Activated CD4-positive, alpha-beta T cell treated with anti-CD3 and anti-CD28 coated beads, Interleukin-2, amount 10 ng/mL, durations not matched to agents 24 days and 14 days (primary cell): ENCODE measurements around the gene PPP1R26. TPM values are rescaled to one million over a fixed set of nuclear protein-coding genes. Genes with fewer than 3 reads are reported as not detected.

Experiments used
- DNase-seq: peaks from one replicate; pipeline ENCODE4 v3.0.0; 2022
- H3K27ac Mint-ChIP-seq: one replicate; pipeline ENCODE4 v1.8.0; 2022; ENCODE audit warnings: mild to moderate bottlenecking, mixed read lengths
- H3K27me3 Mint-ChIP-seq: one replicate; pipeline ENCODE4 v1.8.0; 2022; ENCODE audit warnings: mixed read lengths
- H3K36me3 Mint-ChIP-seq: one replicate; pipeline ENCODE4 v1.8.0; 2022; ENCODE audit warnings: low read depth, mild to moderate bottlenecking, mixed read lengths
- H3K4me1 Mint-ChIP-seq: one replicate; pipeline ENCODE4 v1.8.0; 2021; ENCODE audit warnings: mixed read lengths
- H3K4me3 Mint-ChIP-seq: one replicate; pipeline ENCODE4 v1.8.0; 2022; ENCODE audit warnings: mild to moderate bottlenecking, moderate library complexity, mixed read lengths
- H3K9me3 Mint-ChIP-seq: one replicate; pipeline ENCODE4 v1.8.0; 2021; ENCODE audit warnings: mixed read lengths
- intact Hi-C: fragments of 100-400 bp; cut with micrococcal nuclease; formaldehyde crosslinking; loops from one replicate; pipeline ENCODE4 v1.15.1; 2023
- total RNA-seq: library from RNA; stranded (reverse); gene quantifications from 2 replicates; pipeline ENCODE4 v1.2.3, GENCODE V29; 2022

The PPP1R26 gene
- total RNA-seq, 1 donor from 2014 or later: 0.82 TPM

DNA sequence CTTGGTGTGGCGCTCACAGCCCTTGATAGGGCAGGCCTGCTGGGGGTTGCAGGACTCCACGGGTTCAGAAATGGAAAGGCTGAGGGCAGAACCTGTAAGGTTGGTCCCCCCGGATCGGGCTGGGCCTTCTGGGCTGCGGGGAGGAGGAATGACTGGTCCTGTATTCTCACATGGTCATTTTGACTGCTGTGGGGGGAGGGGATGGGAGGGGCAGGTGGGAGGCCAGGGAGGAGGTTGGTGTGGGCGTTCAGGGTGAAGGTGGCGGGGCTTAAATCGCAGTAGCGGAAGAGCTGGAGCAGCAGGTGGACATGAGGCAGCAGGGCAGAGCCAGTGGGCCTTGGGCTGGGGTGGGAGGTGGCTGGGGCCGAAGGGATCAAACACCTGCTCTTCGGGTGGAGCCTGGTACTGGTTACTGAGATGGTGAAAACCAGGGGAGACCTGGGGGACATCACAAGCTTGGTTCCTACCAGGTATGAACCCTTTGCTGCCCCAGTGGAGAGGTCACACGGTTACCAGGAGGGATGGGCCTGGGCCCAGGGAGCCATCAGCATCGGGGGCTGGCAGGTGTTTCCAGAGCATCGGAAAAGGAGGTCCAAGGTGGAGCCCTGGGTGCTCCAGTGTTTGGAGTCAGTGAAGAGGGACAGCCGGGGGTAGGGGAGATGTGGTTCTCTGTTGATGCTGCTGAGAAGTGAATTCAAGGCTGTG is 22.7 kb downstream of the PPP1R26 start:
- H3K27ac Mint-ChIP-seq: no peak overlapping the region
- H3K4me1 Mint-ChIP-seq: peaks cover 7% of the 10 kb centered on the region
- intact Hi-C loops: no loop called here
- peak overlapping the region; percentile 95 for H3K4me3 Mint-ChIP-seq
- peaks cover 28% of the 10 kb centered on the region for H3K36me3 Mint-ChIP-seq
- no peaks in the 10 kb centered on the region for H3K9me3 Mint-ChIP-seq
- peaks cover 8% of the 10 kb centered on the region for H3K27me3 Mint-ChIP-seq
- DNase-seq: no peak

DNA sequence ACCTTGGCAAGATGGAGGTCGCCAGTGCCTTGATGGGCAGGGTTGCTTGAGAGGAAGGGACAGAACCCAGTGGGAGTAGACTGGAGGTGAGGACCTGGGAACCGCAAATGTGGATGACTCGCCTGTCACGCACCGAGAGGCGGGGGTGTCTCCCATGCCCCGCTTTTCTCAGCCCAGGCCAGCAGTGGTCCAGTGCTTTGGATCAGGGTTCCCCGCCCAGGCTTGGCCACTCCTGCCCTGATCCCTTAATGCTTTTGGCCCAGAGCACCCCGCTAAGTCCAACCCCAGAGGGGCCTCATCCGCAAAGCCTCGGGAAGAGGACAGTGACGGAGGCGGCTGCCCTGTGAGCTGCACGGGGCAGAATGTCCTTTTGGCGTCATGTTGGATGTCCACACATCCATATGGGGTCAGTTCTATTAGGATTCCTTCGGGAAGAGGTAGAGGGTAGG is 23.3 kb downstream of the PPP1R26 start:
- H3K27me3 Mint-ChIP-seq: peaks cover 8% of the 10 kb centered on the region
- H3K4me1 Mint-ChIP-seq: peaks cover 7% of the 10 kb centered on the region
- H3K27ac Mint-ChIP-seq: no peak overlapping the region
- DNase-seq: no peak
- intact Hi-C loops: no loop called here
- H3K9me3 Mint-ChIP-seq: no peaks in the 10 kb centered on the region
- H3K4me3 Mint-ChIP-seq: peak overlapping the region; percentile 95
- H3K36me3 Mint-ChIP-seq: peaks cover 28% of the 10 kb centered on the region

DNA sequence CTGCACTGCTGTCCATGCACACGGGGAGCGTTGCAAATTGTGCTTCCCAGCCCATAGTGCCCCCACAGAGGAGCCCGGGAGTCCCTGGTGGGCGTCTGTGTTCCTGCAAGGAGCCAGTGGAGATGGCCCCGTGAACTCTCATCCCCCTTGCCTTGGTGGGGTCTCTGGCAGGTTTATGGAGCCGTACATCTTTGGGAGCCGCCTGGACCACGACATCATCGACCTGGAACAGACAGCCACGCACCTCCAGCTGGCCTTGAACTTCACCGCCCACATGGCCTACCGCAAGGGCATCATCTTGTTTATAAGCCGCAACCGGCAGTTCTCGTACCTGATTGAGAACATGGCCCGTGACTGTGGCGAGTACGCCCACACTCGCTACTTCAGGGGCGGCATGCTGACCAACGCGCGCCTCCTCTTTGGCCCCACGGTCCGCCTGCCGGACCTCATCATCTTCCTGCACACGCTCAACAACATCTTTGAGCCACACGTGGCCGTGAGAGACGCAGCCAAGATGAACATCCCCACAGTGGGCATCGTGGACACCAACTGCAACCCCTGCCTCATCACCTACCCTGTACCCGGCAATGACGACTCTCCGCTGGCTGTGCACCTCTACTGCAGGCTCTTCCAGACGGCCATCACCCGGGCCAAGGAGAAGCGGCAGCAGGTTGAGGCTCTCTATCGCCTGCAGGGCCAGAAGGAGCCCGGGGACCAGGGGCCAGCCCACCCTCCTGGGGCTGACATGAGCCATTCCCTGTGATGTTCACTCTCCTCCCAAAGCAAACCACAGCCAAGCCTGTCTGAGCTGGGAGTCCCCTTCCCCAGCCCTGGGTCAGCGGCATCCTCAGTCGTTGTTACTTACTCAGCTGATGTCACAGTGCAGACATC is 24.0 kb downstream of the PPP1R26 start:
- peaks cover 3% of the 10 kb centered on the region for H3K27me3 Mint-ChIP-seq
- intact Hi-C loops: no loop called here
- H3K27ac Mint-ChIP-seq: no peak overlapping the region
- no peaks in the 10 kb centered on the region for H3K9me3 Mint-ChIP-seq
- peaks cover 28% of the 10 kb centered on the region for H3K36me3 Mint-ChIP-seq
- peak overlapping the region; percentile 11 for H3K4me3 Mint-ChIP-seq
- DNase-seq: no peak
- H3K4me1 Mint-ChIP-seq: peaks cover 7% of the 10 kb centered on the region

DNA sequence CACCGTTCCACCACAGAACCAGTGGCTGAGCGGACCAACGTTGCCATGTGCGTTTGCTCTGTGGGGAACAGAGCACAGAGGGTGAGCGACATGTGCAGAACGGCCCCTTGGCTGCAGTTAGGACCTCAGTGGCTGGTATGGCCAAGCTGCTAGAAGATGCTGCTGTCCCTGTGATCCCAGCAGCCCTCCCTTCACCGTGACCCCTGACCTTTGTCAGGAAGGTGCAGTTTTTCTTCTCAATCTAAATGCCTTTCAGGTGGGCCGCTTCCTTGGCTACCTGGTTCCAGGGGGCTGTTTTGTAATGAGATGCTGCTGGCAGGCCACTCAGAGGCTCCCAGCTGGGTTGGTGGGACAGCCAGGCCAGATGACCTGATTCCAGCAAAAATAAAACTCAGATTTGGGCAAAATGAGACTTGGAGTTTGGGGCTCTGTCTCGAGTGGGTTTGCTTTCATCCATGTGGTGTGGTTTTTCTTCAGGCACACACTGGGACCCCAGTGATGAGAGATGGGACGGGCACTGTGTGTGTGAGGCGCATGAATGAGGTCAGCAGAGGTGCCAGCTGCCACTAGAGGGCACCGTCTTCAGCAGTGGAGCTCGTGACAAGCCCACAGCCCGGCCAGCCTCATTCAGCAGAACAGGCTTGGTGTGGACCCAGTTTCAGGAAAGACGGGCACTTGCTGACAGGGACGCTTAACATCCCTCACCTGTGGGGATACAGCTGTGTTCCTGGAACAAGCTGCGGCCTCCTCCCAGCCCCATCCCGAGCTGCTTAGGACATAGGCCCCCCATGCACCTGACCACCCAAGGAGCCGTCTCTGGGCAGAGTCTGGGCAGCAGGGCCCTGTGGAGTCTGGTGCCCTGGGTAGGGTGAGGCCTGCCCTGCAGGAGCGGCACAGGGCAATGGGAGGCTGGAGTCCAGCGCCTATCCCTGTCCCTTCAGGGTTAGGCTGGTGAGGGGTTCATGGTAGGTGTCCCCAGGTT is 25.0 kb downstream of the PPP1R26 start:
- Mint-ChIP-seq H3K27ac (no peak overlapping the region), H3K4me3 (no peak overlapping the region), H3K27me3 (peaks cover 6% of the 10 kb centered on the region)

DNA sequence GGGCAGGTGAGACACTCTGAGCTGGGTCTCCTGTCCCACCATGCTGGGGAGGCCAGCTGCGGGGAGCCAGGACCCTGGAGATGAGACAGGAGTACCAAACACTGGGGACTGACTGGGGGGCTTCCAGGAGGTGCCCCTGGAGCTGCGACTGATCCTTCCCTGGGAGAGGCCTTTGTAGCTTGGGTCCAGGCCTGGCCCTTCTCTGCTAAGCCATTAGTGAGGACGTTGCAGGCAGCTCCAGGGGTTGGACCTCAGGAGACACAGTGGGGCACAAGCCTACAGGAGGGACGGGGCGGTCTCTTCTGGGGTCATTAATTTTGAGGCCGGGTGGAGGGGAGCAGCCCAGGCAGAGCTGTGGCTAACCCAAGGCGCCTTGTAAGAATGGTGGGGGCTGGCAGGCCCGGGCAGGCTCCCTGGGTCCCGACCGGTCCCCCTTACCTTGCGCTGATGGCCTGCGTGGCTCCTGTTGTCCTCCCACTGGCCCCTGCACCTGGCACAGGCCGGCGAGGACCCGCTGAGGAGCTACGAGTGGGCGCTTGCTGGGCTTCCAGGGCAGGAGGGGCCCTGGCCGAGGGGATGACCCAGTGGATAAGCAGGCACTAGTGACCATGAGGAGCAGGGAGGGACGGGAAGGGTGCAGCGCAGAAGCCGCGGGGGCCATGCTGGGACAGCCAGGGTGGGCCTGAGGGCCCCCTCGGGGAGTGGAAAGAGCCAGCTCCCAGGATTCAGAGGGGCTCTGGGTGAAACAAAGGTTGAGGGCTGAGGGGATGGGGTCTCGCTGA is 26.0 kb downstream of the PPP1R26 start:
- intact Hi-C loops: no loop called here
- no peak overlapping the region for H3K4me3 Mint-ChIP-seq
- peaks cover 26% of the 10 kb centered on the region for H3K36me3 Mint-ChIP-seq
- H3K9me3 Mint-ChIP-seq: peaks cover 4% of the 10 kb centered on the region
- peaks cover 6% of the 10 kb centered on the region for H3K27me3 Mint-ChIP-seq
- H3K4me1 Mint-ChIP-seq: peaks cover 5% of the 10 kb centered on the region
- no peak overlapping the region for H3K27ac Mint-ChIP-seq
- DNase-seq: no peak

More for the DNA sequence above, 25.0 kb downstream of the PPP1R26 start:
- peak; percentile 86 for DNase-seq
- peaks cover 4% of the 10 kb centered on the region for H3K9me3 Mint-ChIP-seq
- intact Hi-C loops: no loop called here
- H3K4me1 Mint-ChIP-seq: peaks cover 6% of the 10 kb centered on the region
- peaks cover 28% of the 10 kb centered on the region for H3K36me3 Mint-ChIP-seq

DNA sequence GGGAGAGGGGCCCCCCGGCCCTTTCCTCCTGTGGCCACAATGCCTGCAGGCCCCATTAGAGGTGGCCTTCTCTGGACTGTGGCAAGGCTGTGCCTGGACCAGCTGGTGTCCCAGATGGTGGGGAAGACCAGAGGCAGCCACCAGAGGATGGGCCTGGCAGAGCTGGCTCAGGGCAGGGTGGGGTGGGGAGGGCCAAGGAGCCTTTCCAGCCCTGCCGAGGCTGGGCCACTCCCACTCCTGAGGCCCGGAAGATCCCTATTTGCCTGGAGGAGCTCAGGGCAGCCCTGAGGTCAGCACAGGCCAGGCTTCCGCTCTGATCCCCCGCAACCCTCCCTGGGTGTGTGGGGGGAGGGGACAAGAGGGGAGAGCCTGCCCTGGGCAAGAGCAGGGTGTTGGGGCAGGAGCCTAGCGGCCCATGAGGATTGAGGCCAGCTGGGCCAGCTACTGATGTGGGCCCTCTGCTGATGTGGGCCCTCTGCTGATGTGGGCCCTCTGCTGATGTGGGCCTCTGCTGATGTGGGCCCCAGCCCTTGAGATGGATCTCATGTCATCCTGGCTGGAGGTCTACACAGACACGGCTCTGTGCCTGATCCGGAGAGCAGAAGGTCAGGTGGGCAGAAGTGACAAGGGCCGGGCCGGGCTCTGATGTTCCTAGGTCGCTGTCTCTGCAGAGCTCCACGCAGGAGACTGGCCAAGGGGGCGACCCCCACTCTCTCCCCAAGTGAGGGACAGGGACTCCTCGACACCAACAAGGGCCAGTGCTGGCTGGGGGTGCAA is 26.9 kb downstream of the PPP1R26 start:
- intact Hi-C loops: no loop called here
- H3K27ac Mint-ChIP-seq: no peak overlapping the region
- H3K4me1 Mint-ChIP-seq: peaks cover 10% of the 10 kb centered on the region
- no peak for DNase-seq
- H3K36me3 Mint-ChIP-seq: peaks cover 26% of the 10 kb centered on the region
- H3K27me3 Mint-ChIP-seq: peaks cover 6% of the 10 kb centered on the region
- H3K4me3 Mint-ChIP-seq: no peak overlapping the region
- H3K9me3 Mint-ChIP-seq: peaks cover 4% of the 10 kb centered on the region

DNA sequence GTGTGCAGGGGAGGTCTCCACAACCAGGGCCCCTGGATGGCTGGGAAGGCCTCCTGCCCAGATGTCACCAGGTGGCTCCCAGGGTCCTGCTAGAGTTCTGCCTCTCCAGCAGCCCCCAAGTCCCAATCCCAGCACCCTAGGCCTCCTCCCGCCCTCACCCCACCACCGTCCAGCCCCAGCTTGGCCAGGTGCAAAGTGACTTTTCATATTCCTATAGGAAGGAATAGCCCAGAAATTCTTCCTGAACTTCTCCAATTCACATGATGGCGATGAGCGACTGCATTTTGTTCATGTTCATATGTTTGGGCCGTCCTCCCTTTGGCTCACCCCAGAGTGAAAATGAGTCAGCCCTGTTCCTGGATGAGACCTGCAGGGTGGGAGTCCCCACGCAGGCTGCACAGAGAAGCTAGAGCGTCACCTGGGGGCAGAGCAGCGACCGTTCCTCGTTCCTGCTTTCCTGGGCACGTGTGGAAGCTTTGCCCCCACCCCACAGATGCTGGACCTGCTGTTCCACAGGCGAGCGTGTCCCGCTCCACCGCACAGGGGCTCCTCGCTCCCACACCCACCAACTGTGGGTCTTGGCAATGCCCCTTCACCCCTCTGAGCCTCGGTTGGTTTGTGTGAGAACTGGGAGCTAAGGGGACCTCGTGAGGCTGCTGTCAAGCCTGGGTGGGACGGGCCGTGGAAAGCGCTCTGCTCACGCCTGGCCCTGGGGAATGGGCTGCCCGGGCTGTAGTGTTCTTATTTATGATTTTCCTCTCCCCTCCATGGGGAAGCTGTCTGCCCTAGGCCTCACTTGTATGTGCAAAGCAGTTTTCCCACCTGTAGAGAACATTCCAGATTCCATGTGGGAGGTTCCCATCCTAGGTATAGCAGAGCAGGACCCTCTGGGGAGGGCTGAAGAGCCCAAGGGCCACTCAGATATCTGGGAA is 27.8 kb downstream of the PPP1R26 start:
- H3K27ac Mint-ChIP-seq: no peak overlapping the region
- peaks cover 6% of the 10 kb centered on the region for H3K27me3 Mint-ChIP-seq
- H3K36me3 Mint-ChIP-seq: peaks cover 21% of the 10 kb centered on the region
- intact Hi-C loops: no loop called here
- DNase-seq: no peak
- H3K4me3 Mint-ChIP-seq: no peak overlapping the region
- peaks cover 4% of the 10 kb centered on the region for H3K9me3 Mint-ChIP-seq
- H3K4me1 Mint-ChIP-seq: peaks cover 8% of the 10 kb centered on the region

DNA sequence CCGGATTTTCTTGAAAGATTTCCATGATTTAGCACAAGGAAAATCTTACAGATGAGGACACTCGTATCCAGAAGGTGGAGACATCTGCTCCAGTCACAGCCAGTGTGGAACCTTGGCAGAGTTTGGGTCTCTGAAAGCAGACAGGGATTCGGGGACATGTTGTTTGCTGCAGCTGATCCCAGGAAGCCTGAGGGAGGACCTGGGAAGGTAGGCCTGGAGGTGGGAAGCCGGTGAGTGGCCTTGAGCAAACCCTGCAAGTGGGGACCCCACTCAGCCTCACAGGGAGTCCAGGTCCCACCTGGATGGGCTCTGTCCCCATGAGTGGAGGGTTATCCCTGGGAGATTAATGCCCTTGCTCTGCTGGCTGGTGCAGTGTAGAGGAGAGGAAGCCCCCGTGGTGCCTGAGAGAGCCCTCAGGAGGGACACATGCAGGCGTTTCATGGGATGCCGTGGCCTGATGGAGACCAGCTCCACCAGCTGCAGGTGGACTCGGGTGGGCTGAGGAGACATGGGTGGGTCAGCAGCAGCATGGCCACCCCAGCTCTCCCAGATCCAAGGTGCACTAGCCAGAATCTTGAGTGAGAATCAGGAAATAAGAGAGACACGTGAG is 28.7 kb downstream of the PPP1R26 start:
- DNase-seq: no peak
- H3K27ac Mint-ChIP-seq: no peak overlapping the region
- intact Hi-C loops: no loop called here
- H3K27me3 Mint-ChIP-seq: peaks cover 6% of the 10 kb centered on the region
- no peak overlapping the region for H3K4me3 Mint-ChIP-seq
- peaks cover 4% of the 10 kb centered on the region for H3K9me3 Mint-ChIP-seq
- H3K36me3 Mint-ChIP-seq: peaks cover 15% of the 10 kb centered on the region
- H3K4me1 Mint-ChIP-seq: peaks cover 8% of the 10 kb centered on the region

DNA sequence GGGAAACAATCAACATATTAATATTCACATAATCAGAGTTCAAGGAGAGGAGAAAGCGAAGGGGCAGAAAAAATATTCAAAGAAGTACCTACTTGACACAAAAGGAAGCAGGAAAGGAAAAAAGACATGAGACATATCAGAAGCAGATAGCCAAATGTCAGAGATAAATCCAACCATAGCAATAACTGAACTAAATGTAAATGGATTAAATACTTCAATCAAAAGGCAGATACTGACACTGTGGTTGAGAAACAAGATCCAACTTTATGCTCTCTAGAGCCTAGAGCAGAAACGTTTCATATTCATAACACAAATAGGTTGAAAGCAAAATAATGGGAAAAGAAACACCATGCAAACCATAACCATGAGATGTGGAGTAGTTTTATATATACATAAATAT is 29.9 kb downstream of the PPP1R26 start:
- H3K4me1 Mint-ChIP-seq: peaks cover 8% of the 10 kb centered on the region
- DNase-seq: no peak
- peaks cover 8% of the 10 kb centered on the region for H3K36me3 Mint-ChIP-seq
- H3K4me3 Mint-ChIP-seq: no peak overlapping the region
- peaks cover 4% of the 10 kb centered on the region for H3K9me3 Mint-ChIP-seq
- no peak overlapping the region for H3K27ac Mint-ChIP-seq
- intact Hi-C loops: no loop called here
- H3K27me3 Mint-ChIP-seq: peaks cover 6% of the 10 kb centered on the region

DNA sequence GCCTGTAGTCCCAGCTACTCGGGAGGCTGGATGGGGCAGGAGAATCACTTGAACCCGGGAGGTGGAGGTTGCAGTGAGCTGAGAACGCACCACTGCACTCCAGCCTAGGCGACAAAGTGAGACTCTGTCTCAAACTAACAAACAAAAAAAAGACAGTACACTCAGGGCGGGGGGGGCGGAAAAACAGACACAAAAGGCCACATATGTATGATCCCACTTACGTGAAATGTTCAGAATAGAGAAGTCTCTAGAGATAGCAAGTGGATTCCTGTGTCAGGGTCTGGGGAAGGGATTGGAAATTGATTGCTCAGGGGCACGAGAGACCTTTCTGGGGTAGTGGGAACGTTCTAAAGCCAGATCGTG is 32.6 kb downstream of the PPP1R26 start:
- DNase-seq: no peak
- intact Hi-C loops: no loop called here
- H3K9me3 Mint-ChIP-seq: peaks cover 4% of the 10 kb centered on the region
- H3K27me3 Mint-ChIP-seq: peaks cover 6% of the 10 kb centered on the region
- H3K27ac Mint-ChIP-seq: no peak overlapping the region
- H3K4me1 Mint-ChIP-seq: peaks cover 12% of the 10 kb centered on the region
- no peak overlapping the region for H3K4me3 Mint-ChIP-seq
- no peaks in the 10 kb centered on the region for H3K36me3 Mint-ChIP-seq

DNA sequence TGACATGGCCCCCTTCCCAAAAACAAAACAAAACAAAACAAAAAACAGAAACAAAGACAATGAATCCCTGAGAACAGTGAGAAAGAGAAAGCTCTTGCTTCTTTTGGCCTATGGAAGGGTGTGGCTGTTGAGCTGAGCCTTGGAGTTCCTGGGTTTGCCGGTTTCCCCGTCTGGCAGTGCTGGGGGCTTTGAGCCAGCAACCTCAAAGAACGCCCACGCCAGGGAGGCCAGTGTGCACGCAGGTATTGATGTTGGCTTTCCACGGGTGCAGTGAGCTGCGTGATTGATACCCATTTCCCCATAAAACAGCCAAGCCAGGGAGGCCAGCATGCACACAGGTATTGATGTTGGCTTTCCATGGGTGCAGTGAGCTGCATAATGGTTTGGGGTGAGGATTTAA is 33.3 kb downstream of the PPP1R26 start:
- Mint-ChIP-seq H3K9me3 (peaks cover 4% of the 10 kb centered on the region), H3K4me3 (no peak overlapping the region), H3K27me3 (peaks cover 9% of the 10 kb centered on the region), H3K36me3 (no peaks in the 10 kb centered on the region), H3K4me1 (peaks cover 12% of the 10 kb centered on the region), H3K27ac (no peak overlapping the region)
- intact Hi-C loops: no loop called here
- DNase-seq: no peak
